ENCODE data around the gene RNU7-1. TPM values are rescaled to one million over a fixed set of nuclear protein-coding genes. Genes with fewer than 3 reads are reported as not detected.

RNU7-1 gene
- total and polyA plus RNA-seq, 4 donors: 16.2 to 21.9 TPM; not detected in 2

DNA sequence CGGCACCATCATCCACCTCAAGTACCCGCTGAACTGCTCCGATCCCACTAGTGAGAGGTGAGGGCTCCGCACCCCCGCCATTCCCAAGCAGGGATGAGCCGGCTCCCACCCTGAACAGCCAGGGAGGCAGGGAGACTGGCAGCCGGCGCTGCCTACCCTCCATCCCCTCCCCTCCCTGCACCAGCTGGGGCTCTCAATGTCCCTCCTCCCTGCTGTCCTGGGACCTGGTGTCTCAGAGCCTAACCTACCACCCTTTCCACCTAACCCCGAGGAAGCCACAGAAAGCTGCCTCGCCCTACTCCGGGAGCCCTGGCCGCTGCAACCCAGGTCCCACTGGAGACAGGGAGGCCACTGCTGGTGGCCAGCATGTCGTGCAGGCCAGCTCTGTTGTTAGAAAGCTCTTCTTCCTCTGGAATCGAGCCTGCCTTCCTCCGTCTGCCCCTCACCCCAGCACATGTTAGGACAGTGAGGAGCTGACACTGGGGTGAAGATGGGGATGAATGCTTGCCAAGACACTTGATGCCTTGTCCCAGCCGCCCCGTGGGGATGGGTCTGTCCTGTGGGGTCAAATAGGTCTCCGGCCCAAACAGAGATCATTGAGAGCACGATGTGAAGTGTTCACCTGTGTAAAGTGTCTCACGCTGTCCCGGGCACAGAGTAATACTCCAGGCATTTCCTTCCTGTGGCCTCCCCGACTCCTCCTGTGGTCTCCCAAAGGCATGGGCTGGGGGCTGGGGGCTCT lies 8.7 kb downstream of the RNU7-1 start:
- 74% methylated on average over 19 of the region's 22 CpGs for WGBS (ENCODE audit: insufficient coverage)
- Histone ChIP-seq H3K36me3 (ENCODE audit: control insufficient read depth, insufficient read depth, low read length) (peaks cover 19% of the 10 kb centered on the region), H3K4me3 (ENCODE audit: low read depth, low read length) (peak overlapping the region; percentile 7)

DNA sequence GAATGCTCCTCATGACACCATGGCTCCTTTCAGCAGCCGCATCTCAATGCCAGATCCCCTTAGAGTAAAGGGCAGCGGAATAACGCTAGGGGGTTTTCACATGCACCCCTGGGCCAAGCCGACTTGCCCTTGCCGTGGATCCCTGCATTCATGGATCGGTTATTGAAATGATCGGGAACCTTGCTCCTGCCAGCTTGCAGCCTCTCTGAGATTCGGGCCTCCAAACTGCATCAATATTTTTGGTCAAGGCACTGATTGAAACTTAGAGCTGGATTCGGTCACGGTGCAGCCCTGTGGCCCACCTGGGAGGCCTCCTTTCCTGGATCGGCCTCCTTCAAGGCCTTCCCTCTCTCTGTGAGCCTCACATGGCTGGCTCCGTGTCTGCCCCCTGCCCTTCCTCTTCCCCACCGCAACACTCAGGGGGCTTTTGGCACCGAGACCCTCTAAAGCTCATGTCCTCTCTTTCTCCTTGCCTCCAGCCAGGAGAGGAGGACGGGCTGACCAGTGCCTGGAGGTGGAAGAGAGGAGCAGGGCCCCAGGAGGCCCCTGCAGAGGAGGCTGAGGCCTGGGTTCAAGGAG lies 9.3 kb downstream of the RNU7-1 start:
- Histone ChIP-seq H3K4me1 (ENCODE audit: control insufficient read depth, insufficient read depth, low read length) (peaks cover 16% of the 10 kb centered on the region), H3K27ac (ENCODE audit: low read depth, low read length) (peak overlapping the region; percentile 8), H3K9me3 (ENCODE audit: control insufficient read depth, insufficient read depth, low read length) (no peaks in the 10 kb centered on the region), H3K27me3 (ENCODE audit: control insufficient read depth, insufficient read depth, low read length) (no peaks in the 10 kb centered on the region), H3K4me3 (ENCODE audit: low read depth, low read length) (no peak overlapping the region), H3K36me3 (ENCODE audit: control insufficient read depth, insufficient read depth, low read length) (peaks cover 16% of the 10 kb centered on the region)
- DNase-seq (ENCODE audit: low read depth in 4 of 6, low spot score in 6 of 6): no peak
- WGBS (ENCODE audit: insufficient coverage): 90% methylated on average over 12 of the region's 15 CpGs

More for the DNA sequence above, 8.7 kb downstream of the RNU7-1 start:
- H3K27ac ChIP-seq (ENCODE audit: low read depth, low read length): no peak overlapping the region
- DNase-seq (ENCODE audit: low read depth in 4 of 6, low spot score in 6 of 6): no peak
- no peaks in the 10 kb centered on the region for H3K9me3 ChIP-seq (ENCODE audit: control insufficient read depth, insufficient read depth, low read length)
- H3K4me1 ChIP-seq (ENCODE audit: control insufficient read depth, insufficient read depth, low read length): peaks cover 16% of the 10 kb centered on the region
- no peaks in the 10 kb centered on the region for H3K27me3 ChIP-seq (ENCODE audit: control insufficient read depth, insufficient read depth, low read length)

DNA sequence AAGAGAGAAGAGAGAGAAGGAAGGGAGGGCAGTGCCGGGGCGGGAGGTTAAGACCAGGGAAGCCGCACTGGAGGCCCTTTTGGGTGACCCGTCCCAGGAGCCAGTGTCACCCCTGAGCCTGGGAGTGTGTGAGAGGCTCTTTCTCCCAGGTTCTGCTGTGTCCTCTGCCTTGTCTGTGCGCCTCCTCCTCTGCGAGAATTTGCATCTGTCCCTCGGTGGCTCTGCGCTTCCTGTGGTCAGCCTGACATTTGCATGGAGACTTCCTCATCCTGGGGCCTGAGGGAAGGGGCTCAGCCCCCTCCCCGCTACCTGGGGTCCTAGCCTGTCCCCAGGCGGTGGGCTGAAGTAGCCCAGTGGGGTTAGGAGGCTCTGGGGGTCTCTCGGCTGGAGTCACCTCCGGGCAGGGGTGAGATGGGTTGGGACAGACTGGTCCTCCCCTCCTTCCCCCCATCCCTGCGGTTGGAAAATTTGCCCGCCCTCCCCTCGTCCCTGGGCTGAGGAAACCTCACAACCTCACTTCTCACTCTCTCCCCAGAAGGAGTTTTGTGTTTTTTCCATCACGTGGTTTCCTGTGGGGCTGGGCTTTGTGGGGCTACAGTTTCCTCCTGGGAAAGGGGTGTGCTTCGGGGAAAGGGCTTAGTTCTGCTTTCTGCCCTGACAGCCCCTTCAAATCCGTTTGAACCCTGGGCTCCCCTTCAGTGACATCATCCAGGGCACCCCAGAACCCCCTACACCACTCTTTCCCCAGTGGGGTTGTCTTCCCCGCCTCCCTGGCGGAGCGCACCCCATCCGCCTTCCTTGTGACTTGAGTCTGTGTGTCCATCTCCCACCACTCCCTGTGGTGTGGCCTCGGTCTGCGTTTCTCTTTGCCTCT lies 10.1 kb downstream of the RNU7-1 start:
- 69% methylated on average over 17 of the region's 24 CpGs for WGBS (ENCODE audit: insufficient coverage)
- Histone ChIP-seq H3K27me3 (ENCODE audit: control insufficient read depth, insufficient read depth, low read length) (no peaks in the 10 kb centered on the region), H3K9me3 (ENCODE audit: control insufficient read depth, insufficient read depth, low read length) (no peaks in the 10 kb centered on the region), H3K4me3 (ENCODE audit: low read depth, low read length) (no peak overlapping the region), H3K27ac (ENCODE audit: low read depth, low read length) (peak overlapping the region; percentile 40), H3K4me1 (ENCODE audit: control insufficient read depth, insufficient read depth, low read length) (peaks cover 23% of the 10 kb centered on the region), H3K36me3 (ENCODE audit: control insufficient read depth, insufficient read depth, low read length) (peaks cover 16% of the 10 kb centered on the region)
- peak in 1 of 6 donors; percentile 65 for DNase-seq (ENCODE audit: low read depth in 4 of 6, low spot score in 6 of 6)

DNA sequence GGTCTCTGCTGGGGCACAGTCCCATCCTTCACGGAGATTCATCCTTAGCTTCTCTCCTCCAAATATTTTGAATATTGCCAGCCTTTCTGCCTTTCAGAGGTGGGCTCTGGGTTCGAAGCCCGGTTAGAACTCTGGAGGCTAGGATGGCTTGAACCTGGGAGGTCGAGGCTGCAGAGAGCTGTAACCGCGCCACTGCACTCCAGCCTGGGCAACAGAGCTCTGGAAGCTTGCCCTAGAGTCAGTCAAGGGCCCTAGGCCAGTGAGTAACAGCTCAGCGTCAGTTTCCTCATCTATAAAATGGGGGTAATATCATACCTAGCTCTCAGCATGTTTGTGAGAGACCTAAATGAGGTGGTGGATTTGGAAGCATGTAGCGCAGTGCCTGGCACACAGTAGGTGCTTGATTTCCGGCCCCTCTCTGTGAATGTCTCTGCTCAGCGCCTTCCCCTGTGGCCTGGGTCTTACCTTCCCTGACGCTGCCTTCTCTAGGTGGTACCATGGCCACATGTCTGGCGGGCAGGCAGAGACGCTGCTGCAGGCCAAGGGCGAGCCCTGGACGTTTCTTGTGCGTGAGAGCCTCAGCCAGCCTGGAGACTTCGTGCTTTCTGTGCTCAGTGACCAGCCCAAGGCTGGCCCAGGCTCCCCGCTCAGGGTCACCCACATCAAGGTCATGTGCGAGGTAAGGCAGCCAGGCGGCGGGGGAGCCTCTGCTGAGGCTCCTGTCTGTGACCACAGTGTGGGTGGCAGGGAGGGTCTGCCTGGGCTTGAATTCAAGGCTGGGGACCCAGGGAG lies 10.9 kb downstream of the RNU7-1 start:
- Histone ChIP-seq H3K9me3 (ENCODE audit: control insufficient read depth, insufficient read depth, low read length) (no peaks in the 10 kb centered on the region), H3K27me3 (ENCODE audit: control insufficient read depth, insufficient read depth, low read length) (no peaks in the 10 kb centered on the region), H3K36me3 (ENCODE audit: control insufficient read depth, insufficient read depth, low read length) (peaks cover 16% of the 10 kb centered on the region), H3K4me3 (ENCODE audit: low read depth, low read length) (no peak overlapping the region), H3K27ac (ENCODE audit: low read depth, low read length) (peak overlapping the region; percentile 40), H3K4me1 (ENCODE audit: control insufficient read depth, insufficient read depth, low read length) (peaks cover 30% of the 10 kb centered on the region)
- no peak for DNase-seq (ENCODE audit: low read depth in 4 of 6, low spot score in 6 of 6)
- WGBS (ENCODE audit: insufficient coverage): 87% methylated on average over 21 of the region's 21 CpGs

DNA sequence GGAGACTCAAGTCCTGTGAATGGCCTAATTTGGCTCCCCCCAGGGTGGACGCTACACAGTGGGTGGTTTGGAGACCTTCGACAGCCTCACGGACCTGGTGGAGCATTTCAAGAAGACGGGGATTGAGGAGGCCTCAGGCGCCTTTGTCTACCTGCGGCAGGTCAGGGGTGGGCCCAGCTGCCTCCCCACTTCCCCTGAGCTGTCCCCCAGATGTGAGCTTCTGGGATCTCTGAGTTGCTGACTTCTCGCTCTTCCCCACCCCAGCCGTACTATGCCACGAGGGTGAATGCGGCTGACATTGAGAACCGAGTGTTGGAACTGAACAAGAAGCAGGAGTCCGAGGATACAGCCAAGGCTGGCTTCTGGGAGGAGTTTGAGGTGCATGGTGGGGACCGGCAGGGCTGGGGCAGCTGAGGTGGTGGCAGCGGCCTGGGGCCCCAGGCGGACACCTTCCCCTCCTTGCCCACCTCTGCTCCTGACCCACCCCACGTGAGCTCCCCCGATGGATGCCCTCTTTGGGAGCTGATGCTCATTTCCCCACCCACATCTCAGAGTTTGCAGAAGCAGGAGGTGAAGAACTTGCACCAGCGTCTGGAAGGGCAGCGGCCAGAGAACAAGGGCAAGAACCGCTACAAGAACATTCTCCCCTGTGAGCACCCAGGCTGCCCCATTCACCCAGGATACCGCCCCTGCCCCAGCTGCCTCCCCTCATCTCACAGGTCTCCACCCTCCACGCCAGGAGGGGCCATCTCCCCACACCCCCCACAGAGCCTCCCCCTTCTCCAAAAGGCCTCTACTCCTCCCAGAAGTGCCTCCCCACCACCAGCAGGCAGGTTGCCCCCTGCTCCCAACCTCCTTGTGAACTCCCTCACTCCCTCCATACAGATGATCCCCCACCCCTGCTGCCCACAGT lies 11.7 kb downstream of the RNU7-1 start:
- Histone ChIP-seq H3K27ac (ENCODE audit: low read depth, low read length) (no peak overlapping the region), H3K4me1 (ENCODE audit: control insufficient read depth, insufficient read depth, low read length) (peaks cover 37% of the 10 kb centered on the region)
- 85% methylated on average over 20 of the region's 22 CpGs for WGBS (ENCODE audit: insufficient coverage)

DNA sequence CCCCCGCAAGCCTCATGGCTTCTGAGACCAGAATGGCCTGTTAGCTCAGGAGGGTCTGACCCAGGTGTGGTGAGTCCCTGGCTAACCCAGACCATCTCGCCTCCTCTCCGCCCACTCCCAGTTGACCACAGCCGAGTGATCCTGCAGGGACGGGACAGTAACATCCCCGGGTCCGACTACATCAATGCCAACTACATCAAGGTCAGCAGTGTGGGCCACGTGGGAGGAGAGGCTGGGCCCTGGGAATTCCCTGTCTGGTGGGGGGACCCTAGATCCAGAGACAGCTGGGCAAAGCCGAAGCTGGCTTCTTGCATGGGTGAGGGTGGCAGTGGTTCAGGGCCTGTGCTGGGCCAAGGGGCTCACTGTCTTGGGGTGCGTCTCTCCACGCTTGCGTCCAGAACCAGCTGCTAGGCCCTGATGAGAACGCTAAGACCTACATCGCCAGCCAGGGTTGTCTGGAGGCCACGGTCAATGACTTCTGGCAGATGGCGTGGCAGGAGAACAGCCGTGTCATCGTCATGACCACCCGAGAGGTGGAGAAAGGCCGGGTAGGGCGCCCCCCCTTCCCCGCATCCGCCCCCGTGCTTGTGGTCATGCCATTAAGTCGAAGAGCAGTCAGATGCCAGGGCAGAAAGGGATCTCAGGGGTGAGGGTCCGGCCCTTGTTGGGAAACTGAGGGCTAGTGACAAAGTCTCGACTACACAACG lies 12.6 kb downstream of the RNU7-1 start:
- H3K27ac ChIP-seq (ENCODE audit: low read depth, low read length): no peak overlapping the region
- H3K36me3 ChIP-seq (ENCODE audit: control insufficient read depth, insufficient read depth, low read length): peaks cover 16% of the 10 kb centered on the region
- WGBS (ENCODE audit: insufficient coverage): 81% methylated on average over 24 of the region's 28 CpGs
- H3K4me3 ChIP-seq (ENCODE audit: low read depth, low read length): no peak overlapping the region
- peaks cover 45% of the 10 kb centered on the region for H3K4me1 ChIP-seq (ENCODE audit: control insufficient read depth, insufficient read depth, low read length)
- no peaks in the 10 kb centered on the region for H3K27me3 ChIP-seq (ENCODE audit: control insufficient read depth, insufficient read depth, low read length)
- H3K9me3 ChIP-seq (ENCODE audit: control insufficient read depth, insufficient read depth, low read length): no peaks in the 10 kb centered on the region
- no peak for DNase-seq (ENCODE audit: low read depth in 4 of 6, low spot score in 6 of 6)

More for the DNA sequence above, 11.7 kb downstream of the RNU7-1 start:
- no peak for DNase-seq (ENCODE audit: low read depth in 4 of 6, low spot score in 6 of 6)
- Histone ChIP-seq H3K9me3 (ENCODE audit: control insufficient read depth, insufficient read depth, low read length) (no peaks in the 10 kb centered on the region), H3K4me3 (ENCODE audit: low read depth, low read length) (no peak overlapping the region), H3K36me3 (ENCODE audit: control insufficient read depth, insufficient read depth, low read length) (peaks cover 16% of the 10 kb centered on the region), H3K27me3 (ENCODE audit: control insufficient read depth, insufficient read depth, low read length) (no peaks in the 10 kb centered on the region)

DNA sequence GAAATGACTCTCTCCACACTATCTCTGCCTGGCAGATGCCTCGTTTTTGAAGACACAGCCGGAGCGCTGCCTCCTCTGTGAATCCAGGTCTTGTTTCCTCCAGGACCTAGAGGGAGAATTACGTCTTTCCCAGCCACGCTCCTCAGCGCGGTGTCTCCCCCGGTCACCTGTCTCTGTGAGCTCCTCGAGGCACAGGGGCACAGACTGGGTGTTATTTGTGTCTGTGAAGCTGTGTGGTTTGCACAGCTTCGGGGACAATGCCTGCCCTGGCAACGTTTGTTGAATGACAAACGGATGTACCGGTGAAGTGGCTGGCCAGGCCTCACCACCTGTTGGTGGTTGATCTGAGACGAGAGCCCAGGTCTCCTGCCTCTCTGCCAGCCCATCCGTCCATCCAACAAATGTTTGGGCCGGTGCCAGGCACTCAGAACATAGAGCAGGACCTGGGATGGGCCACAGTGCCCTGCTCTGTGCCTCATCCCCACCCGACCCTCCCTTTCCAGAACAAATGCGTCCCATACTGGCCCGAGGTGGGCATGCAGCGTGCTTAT lies 13.6 kb downstream of the RNU7-1 start:
- H3K4me1 ChIP-seq (ENCODE audit: control insufficient read depth, insufficient read depth, low read length): peaks cover 55% of the 10 kb centered on the region
- WGBS (ENCODE audit: insufficient coverage): 88% methylated on average over 20 of the region's 20 CpGs
- H3K27ac ChIP-seq (ENCODE audit: low read depth, low read length): no peak overlapping the region

More for the DNA sequence above, 13.6 kb downstream of the RNU7-1 start:
- no peak for DNase-seq (ENCODE audit: low read depth in 4 of 6, low spot score in 6 of 6)
- Histone ChIP-seq H3K4me3 (ENCODE audit: low read depth, low read length) (no peak overlapping the region), H3K36me3 (ENCODE audit: control insufficient read depth, insufficient read depth, low read length) (peaks cover 13% of the 10 kb centered on the region), H3K9me3 (ENCODE audit: control insufficient read depth, insufficient read depth, low read length) (no peaks in the 10 kb centered on the region), H3K27me3 (ENCODE audit: control insufficient read depth, insufficient read depth, low read length) (no peaks in the 10 kb centered on the region)
